Loucy (cell line): ENCODE measurements around the gene GRID2.

ENCODE experiments used
- H2AFZ ChIP-seq: fragments of 200-600 bp; sonication (generic); 2 replicates; pipeline ENCODE4 v1.6.0; 2016; ENCODE audit warnings: antibody characterized with exemption, mild to moderate bottlenecking, low read length, moderate library complexity
- H3F3A ChIP-seq: fragments of 200-600 bp; 2 replicates; pipeline ENCODE4 v1.6.0; 2016; ENCODE audit warnings: antibody characterized with exemption, low read depth, mild to moderate bottlenecking
- H3K27me3 ChIP-seq: fragments of 200-600 bp; sonication (generic); 2 replicates; pipeline ENCODE4 v1.6.1; 2014; ENCODE audit warnings: low read length, mild to moderate bottlenecking; ENCODE audit not compliant: insufficient read depth, poor library complexity, severe bottlenecking
- H3K36me3 ChIP-seq: fragments of 200-600 bp; sonication (generic); 2 replicates; pipeline ENCODE4 v1.6.1; 2016; ENCODE audit warnings: low read length; ENCODE audit not compliant: insufficient read depth
- H3K4me1 ChIP-seq: fragments of 200-600 bp; sonication (generic); 2 replicates; pipeline ENCODE4 v1.5.1; 2014; ENCODE audit warnings: low read length, mild to moderate bottlenecking; ENCODE audit not compliant: insufficient read depth, poor library complexity, severe bottlenecking
- H3K4me2 ChIP-seq: fragments of 200-600 bp; sonication (generic); 2 replicates; pipeline ENCODE4 v1.6.0; 2014; ENCODE audit warnings: antibody characterized with exemption, low read length, low read depth, mild to moderate bottlenecking; ENCODE audit not compliant: poor library complexity, severe bottlenecking
- H3K4me3 ChIP-seq: fragments of 200-600 bp; sonication (generic); 2 replicates; pipeline ENCODE4 v1.5.1; 2014; ENCODE audit warnings: low read length, mild to moderate bottlenecking, mixed read lengths; ENCODE audit not compliant: poor library complexity, severe bottlenecking
- H3K79me2 ChIP-seq: fragments of 200-600 bp; sonication (generic); 2 replicates; pipeline ENCODE4 v1.6.1; 2014; ENCODE audit warnings: low read length; ENCODE audit not compliant: insufficient read depth
- H3K9ac ChIP-seq: fragments of 200-600 bp; sonication (generic); 2 replicates; pipeline ENCODE4 v1.6.0; 2014; ENCODE audit warnings: mild to moderate bottlenecking, low read depth, low read length, moderate library complexity; ENCODE audit not compliant: poor library complexity, severe bottlenecking
- H3K9me2 ChIP-seq: fragments of 200-600 bp; sonication (generic); replicated peaks from 2 replicates; pipeline ENCODE4 v1.6.1; 2016; ENCODE audit warnings: low read depth, low read length, mixed read lengths
- H3K9me3 ChIP-seq: fragments of 200-600 bp; sonication (generic); 2 replicates; pipeline ENCODE4 v1.6.1; 2014; ENCODE audit warnings: mild to moderate bottlenecking, antibody characterized with exemption, low read length, low read depth; ENCODE audit not compliant: insufficient read depth
- H4K20me1 ChIP-seq: fragments of 200-600 bp; sonication (generic); 2 replicates; pipeline ENCODE4 v1.6.0; 2014; ENCODE audit warnings: antibody characterized with exemption, low read length, mild to moderate bottlenecking; ENCODE audit not compliant: insufficient read depth, poor library complexity, severe bottlenecking
- CTCF ChIP-seq: fragments of 200-600 bp; sonication (generic); conservative IDR thresholded peaks from 2 replicates; pipeline ENCODE4 v1.5.1; 2014; ENCODE audit warnings: mild to moderate bottlenecking, antibody characterized with exemption, low read length
- EZH2phosphoT487 ChIP-seq: fragments of 200-600 bp; IDR thresholded peaks from 2 replicates; pipeline ENCODE4 v1.6.1; 2018; ENCODE audit warnings: antibody characterized with exemption, mild to moderate bottlenecking, moderate library complexity, borderline replicate concordance

Gene GRID2

GRCh38 chr4:92825256-92825655, 521.5 kb downstream of the GRID2 start:
- H3K9me3 ChIP-seq = no peaks in the 10 kb centered on the region
- H3F3A ChIP-seq = no peaks in the 10 kb centered on the region

GRCh38 chr4:92825791-92826190, 522.0 kb downstream of the GRID2 start:
- no peaks in the 10 kb centered on the region for H3K9me3 ChIP-seq
- H3F3A ChIP-seq = no peaks in the 10 kb centered on the region
- no peak overlapping the region for H3K4me3 ChIP-seq
- H3K27me3 ChIP-seq = no peaks in the 10 kb centered on the region
- H3K4me2 ChIP-seq = no peak overlapping the region
- H3K36me3 ChIP-seq = no peaks in the 10 kb centered on the region
- H3K9me2 ChIP-seq = no peaks in the 10 kb centered on the region
- H3K9ac ChIP-seq = no peak overlapping the region
- H2AFZ ChIP-seq = no peak overlapping the region
- no peak for TF ChIP-seq CTCF
- no peak for TF ChIP-seq EZH2phosphoT487
- H3K4me1 ChIP-seq = no peaks in the 10 kb centered on the region
- no peaks in the 10 kb centered on the region for H3K79me2 ChIP-seq
- H4K20me1 ChIP-seq = no peaks in the 10 kb centered on the region

More at GRCh38 chr4:92825256-92825655, 521.5 kb downstream of the GRID2 start:
- Histone ChIP-seq H3K4me3 (no peak overlapping the region), H3K36me3 (no peaks in the 10 kb centered on the region), H3K79me2 (no peaks in the 10 kb centered on the region), H3K4me2 (no peak overlapping the region), H3K27me3 (no peaks in the 10 kb centered on the region), H3K9me2 (no peaks in the 10 kb centered on the region), H3K4me1 (no peaks in the 10 kb centered on the region), H2AFZ (no peak overlapping the region), H4K20me1 (no peaks in the 10 kb centered on the region), H3K9ac (no peak overlapping the region)
- TF ChIP-seq EZH2phosphoT487 (no peak), CTCF (no peak)

- no peaks in the 10 kb centered on the region for H3K9me2 ChIP-seq
- no peak overlapping the region for H3K4me2 ChIP-seq
- no peak overlapping the region for H3K9ac ChIP-seq
- no peaks in the 10 kb centered on the region for H3F3A ChIP-seq
- H3K4me1 ChIP-seq = no peaks in the 10 kb centered on the region
- no peaks in the 10 kb centered on the region for H4K20me1 ChIP-seq
- no peak overlapping the region for H3K4me3 ChIP-seq
- TF ChIP-seq EZH2phosphoT487 (no peak), CTCF (no peak)
- no peak overlapping the region for H2AFZ ChIP-seq
- no peaks in the 10 kb centered on the region for H3K36me3 ChIP-seq
- H3K27me3 ChIP-seq = no peaks in the 10 kb centered on the region
- H3K79me2 ChIP-seq = no peaks in the 10 kb centered on the region
- H3K9me3 ChIP-seq = no peaks in the 10 kb centered on the region
Measured at GRCh38 chr4:92830771-92831170, 527.0 kb downstream of the GRID2 start.
